VCaP (cell line): ENCODE data around the gene COG2.

Source experiments
- H3K27ac ChIP-seq: fragments of 450-650 bp; 2 replicates; pipeline ENCODE4 v1.5.1; 2017
- TF ChIP-seq, protein P1 (sequence below): fragments of 450-650 bp; conservative IDR thresholded peaks from 2 replicates; pipeline ENCODE4 v1.5.1; 2017; ENCODE audit warnings: mild to moderate bottlenecking, moderate library complexity

The COG2 gene

DNA sequence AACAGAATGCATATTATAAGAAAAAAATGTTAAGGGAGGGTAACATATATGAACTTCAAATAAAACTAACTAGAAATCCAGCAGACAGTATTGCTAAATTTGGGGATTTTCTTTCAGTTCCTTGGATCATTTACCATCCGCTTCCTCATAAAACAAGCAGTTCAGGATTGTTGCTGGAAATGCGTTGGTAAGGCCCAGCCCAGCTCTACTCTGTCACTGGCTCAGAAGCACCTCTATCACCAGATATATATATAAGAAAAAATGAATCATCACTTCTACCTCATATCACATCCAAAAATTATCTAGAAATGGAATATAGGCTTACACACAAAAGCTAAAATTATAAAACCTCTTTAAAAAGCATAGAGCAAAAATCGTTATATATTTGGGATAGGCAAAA lies 28.2 kb upstream of the COG2 start:
- H3K27ac ChIP-seq: no peak overlapping the region
- TF ChIP-seq, protein P1, sequence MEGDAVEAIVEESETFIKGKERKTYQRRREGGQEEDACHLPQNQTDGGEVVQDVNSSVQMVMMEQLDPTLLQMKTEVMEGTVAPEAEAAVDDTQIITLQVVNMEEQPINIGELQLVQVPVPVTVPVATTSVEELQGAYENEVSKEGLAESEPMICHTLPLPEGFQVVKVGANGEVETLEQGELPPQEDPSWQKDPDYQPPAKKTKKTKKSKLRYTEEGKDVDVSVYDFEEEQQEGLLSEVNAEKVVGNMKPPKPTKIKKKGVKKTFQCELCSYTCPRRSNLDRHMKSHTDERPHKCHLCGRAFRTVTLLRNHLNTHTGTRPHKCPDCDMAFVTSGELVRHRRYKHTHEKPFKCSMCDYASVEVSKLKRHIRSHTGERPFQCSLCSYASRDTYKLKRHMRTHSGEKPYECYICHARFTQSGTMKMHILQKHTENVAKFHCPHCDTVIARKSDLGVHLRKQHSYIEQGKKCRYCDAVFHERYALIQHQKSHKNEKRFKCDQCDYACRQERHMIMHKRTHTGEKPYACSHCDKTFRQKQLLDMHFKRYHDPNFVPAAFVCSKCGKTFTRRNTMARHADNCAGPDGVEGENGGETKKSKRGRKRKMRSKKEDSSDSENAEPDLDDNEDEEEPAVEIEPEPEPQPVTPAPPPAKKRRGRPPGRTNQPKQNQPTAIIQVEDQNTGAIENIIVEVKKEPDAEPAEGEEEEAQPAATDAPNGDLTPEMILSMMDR: no peak

GRCh38 chr1:230618537-230618936 lies 23.7 kb upstream of the COG2 start:
- TF ChIP-seq, protein P1: no peak
- H3K27ac ChIP-seq: no peak overlapping the region

DNA sequence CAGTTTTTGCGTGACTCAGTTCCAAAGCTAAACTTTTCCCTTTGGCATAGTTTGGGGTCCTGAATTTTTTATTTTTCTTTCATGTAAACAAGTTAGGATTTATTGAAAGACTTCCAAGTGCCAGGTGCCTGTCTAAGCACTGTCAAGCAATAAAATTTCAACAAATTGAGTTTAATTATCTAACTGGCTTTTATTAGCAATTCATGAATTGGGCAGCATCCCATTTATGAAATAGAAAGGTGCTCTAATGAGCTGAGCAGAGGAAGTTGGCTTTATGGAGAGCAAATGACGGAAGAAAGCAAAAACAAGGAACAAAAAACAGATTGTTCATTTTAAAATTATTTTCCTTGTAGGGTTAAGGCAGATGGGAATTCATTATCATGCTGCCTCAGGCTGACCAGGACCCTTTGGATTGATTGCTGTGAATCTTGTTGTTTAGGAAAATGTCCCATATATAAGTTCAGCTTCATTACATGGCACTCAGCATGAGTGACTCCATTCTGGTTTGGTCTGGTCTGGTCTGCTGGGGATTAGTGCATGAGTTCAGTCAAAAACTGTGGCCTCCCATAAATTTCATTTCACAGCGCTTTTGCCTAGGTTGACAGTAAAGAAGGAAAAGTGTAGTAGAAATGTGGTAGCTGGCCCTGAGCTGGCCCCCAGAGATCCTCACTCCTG lies 21.5 kb upstream of the COG2 start:
- TF ChIP-seq, protein P1: no peak
- H3K27ac ChIP-seq: no peak overlapping the region

- H3K27ac ChIP-seq: no peak overlapping the region
- TF ChIP-seq, protein P1: no peak
Observed at GRCh38 chr1:230621324-230622030, 20.8 kb upstream of the COG2 start.

GRCh38 chr1:230622151-230622550 lies 20.1 kb upstream of the COG2 start:
- TF ChIP-seq, protein P1: no peak
- H3K27ac ChIP-seq: no peak overlapping the region

DNA sequence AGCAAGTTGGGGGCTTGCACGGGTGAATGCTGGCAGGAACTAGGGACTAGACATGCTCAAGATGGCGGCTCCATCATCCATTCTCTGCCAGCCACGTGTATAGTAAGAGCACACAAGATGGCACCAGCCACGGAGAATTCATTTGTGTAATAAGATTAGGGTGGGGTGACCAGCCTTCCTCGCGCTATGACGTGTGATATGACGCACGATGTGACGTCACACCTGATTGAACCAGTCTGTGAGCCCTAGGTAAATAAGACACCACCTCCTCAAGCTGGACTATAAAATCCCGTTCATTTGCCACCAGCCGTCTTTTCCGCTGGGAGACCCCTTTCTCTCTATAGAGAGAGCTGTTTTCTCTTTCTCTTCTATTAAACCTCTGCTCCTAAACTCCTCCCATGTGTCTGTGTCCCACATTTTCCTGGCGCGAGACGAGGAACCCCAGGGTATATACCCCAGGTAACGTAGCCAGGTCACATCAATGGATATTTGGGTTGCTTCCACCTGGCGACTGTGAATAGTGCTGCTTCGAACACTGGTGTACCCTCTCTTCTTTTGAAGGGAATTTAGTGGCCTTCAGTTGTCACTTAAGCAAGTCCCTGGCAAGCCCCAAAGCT lies 18.1 kb upstream of the COG2 start:
- no peak overlapping the region for H3K27ac ChIP-seq
- TF ChIP-seq, protein P1: no peak

DNA sequence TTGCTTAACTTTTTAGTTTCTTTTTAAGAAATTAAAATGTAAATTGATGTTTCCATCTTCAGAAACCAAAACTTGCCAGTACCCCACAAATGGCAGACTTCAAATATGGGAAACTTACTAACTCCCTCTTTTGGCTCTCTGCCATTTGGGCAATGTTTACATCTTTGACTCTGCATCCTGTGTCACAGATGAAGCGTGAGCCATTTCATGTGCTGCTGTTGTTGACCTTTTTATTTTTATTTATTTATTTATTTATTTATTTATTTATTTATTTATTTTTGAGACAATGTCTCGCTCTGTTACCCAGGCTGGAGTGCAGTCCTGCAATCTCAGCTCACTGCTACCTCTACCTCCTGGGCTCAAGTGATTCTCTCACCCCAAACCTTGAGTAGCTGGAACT lies 16.0 kb upstream of the COG2 start:
- H3K27ac ChIP-seq: no peak overlapping the region
- TF ChIP-seq, protein P1: no peak
